SIG-M5 treated with dmso at 0.1 percent for 504 hours (cell line): ENCODE measurements around the gene GRIK2.

Source experiments
- DNase-seq: peaks from one replicate; lab custom pipeline; 2025; ENCODE audit not compliant: unreplicated experiment; lab: John Stamatoyannopoulos, UW

Gene GRIK2

GRCh38 chr6:101776919-101777350, 383.4 kb downstream of the GRIK2 start:
- DNase-seq, result no peak

GRCh38 chr6:101777646-101778045, 384.1 kb downstream of the GRIK2 start:
- no peak for DNase-seq

GRCh38 chr6:101779051-101779844, 385.7 kb downstream of the GRIK2 start:
- DNase-seq, result no peak

- DNase-seq, result no peak
Observed at GRCh38 chr6:101783287-101783686, 389.8 kb downstream of the GRIK2 start.

GRCh38 chr6:101784094-101784493, 390.6 kb downstream of the GRIK2 start:
- no peak for DNase-seq

- DNase-seq, result no peak
Observed at GRCh38 chr6:101799531-101799930, 406.0 kb downstream of the GRIK2 start.

- no peak for DNase-seq
Observed at GRCh38 chr6:101800598-101800997, 407.1 kb downstream of the GRIK2 start.

- DNase-seq, result no peak
Observed at GRCh38 chr6:101803136-101803535, 409.6 kb downstream of the GRIK2 start.

GRCh38 chr6:101806241-101806640, 412.7 kb downstream of the GRIK2 start:
- DNase-seq, result no peak

- DNase-seq, result no peak
Observed at GRCh38 chr6:101811108-101811507, 417.6 kb downstream of the GRIK2 start.

GRCh38 chr6:101816716-101817115, 423.2 kb downstream of the GRIK2 start:
- DNase-seq, result no peak

GRCh38 chr6:101818051-101818450, 424.5 kb downstream of the GRIK2 start:
- DNase-seq, result no peak

- no peak for DNase-seq
Observed at GRCh38 chr6:101824551-101825345, 431.2 kb downstream of the GRIK2 start.

GRCh38 chr6:101826269-101826668, 432.8 kb downstream of the GRIK2 start:
- no peak for DNase-seq

- DNase-seq, result no peak
Observed at GRCh38 chr6:101826678-101827077, 433.2 kb downstream of the GRIK2 start.

- no peak for DNase-seq
Observed at GRCh38 chr6:101830501-101831031, 437.1 kb downstream of the GRIK2 start.

GRCh38 chr6:101832371-101832770, 438.9 kb downstream of the GRIK2 start:
- DNase-seq, result no peak

- no peak for DNase-seq
Observed at GRCh38 chr6:101840100-101840499, 446.6 kb downstream of the GRIK2 start.

GRCh38 chr6:101845172-101845571, 451.7 kb downstream of the GRIK2 start:
- DNase-seq, result no peak

GRCh38 chr6:101845621-101846020, 452.1 kb downstream of the GRIK2 start:
- no peak for DNase-seq

GRCh38 chr6:101847690-101848089, 454.2 kb downstream of the GRIK2 start:
- no peak for DNase-seq

GRCh38 chr6:101851911-101852310, 458.4 kb downstream of the GRIK2 start:
- no peak for DNase-seq
